NCI-H2227 (cell line): ENCODE results near the gene ULK2.
"Not testable (repeated sequence)": the region's sequence is repeated elsewhere in the genome, so short reads cannot be mapped to it uniquely, and the experiment has no call there.

Experiments
- DNase-seq: peaks from one replicate; lab custom pipeline; 2025; ENCODE audit not compliant: unreplicated experiment; lab: John Stamatoyannopoulos, UW

Gene ULK2

DNA sequence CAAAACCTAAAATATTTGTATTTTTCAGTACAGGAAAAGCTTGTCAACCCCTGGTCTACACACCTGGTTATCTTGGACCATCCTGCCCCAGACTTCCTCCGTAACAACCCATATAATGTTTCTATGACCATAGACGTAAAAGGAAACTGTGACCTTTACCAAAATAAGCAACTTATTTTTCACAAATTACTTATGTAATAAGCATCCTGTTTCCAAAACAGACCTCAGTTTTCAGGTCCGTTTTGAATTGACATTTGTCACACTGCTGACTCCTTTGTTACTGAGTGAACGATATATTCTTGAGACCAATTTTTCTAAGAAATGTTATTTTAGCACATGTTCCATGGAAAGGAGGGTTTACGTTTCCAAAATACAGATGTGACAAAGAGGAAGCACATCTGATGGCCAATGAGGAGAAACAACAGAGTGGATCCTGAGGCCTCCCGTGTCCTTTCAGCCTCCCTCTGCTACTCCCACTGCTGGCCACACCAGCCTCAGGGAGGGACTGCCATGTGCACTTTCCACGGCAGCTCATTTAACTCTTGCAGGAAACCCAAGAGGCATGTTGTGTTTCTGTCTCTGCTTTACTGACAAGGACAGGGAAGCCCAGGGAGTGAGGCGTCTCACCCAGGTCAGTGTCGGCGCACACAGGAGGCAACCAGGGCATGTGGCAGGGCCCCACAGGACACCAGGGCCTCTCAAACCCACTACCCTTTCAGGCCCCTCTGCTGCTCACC lies 99.5 kb downstream of the ULK2 start:
- no peak for DNase-seq

DNA sequence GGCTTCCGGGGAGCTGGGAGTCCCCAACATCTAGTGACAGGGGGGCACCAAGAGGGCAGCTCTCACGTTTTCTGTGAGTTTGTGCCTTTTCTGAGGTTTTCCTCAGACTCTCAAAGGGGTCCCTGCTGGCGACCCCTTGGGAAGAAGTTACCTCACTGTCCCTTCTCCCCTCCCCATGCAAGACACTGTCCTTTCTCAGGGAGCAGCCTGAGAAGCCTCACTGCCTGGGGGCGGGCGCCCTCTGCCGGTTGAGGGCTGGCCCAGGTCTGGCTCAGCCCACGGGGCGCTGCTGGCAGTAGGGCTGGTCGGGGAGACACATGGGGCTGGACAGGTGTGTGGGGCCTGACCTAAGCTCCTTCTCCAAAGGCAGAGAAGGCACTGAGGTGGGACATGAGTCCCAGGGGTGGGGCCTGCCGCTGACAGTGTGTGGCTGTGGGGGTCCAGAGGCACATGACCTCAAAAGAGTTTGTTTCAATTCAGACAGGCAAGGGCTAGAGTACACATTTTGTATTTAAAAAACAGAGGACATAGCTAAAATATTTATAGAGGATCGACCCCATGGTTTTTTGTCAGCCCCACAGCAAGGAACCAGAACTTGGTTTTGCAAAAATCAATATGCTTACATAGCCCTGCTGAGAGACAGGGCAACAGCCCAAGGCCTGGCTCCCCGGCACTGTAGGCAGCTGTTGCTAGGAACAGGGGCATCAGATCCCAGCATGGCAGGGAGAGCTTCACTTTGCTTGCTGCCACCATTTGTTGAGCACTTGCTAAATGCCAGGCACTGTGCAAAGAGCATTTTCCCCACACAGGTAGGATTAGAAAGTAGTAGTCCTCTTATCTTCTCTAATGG lies 101.1 kb downstream of the ULK2 start:
- peak; percentile 70 for DNase-seq

DNA sequence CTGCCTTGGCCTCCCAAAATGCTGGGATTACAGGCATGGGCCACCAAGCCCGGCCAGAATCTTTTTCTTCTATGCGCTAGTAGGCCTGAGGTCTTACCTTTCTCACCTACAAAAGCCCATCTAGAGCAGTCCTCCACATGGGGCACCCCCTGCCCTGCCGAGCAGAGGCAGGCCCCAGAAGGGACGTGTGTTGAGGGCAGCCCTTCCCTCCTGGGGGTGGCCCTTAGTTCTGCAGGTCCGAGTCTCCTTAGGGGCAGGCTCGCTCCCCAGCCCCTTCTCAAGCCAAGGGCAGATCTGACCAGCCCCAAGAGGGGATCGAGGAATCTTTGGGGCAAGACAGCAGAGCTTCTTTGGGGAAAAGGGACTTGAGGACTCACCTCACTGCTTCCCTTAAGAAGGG lies 101.7 kb downstream of the ULK2 start:
- DNase-seq = no peak

DNA sequence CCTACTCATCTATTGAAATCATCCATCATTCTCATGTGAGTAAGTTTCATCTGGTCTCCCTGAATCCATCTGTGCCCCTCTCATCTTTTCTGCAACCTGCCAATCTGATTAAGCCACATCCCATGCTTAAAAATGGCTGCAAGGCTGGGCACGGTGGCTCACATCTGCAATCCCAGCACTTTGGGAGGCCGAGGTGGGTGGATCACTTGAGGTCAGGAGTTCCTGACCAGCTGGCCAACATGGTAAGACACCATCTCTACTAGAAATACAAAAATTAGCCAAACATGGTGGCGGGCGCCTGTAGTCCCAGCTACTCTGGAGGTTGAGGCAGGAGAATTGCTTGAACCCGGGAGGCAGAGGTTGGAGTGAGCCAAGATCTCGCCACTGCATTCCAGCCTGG lies 103.7 kb downstream of the ULK2 start:
- not testable (repeated sequence) for DNase-seq

DNA sequence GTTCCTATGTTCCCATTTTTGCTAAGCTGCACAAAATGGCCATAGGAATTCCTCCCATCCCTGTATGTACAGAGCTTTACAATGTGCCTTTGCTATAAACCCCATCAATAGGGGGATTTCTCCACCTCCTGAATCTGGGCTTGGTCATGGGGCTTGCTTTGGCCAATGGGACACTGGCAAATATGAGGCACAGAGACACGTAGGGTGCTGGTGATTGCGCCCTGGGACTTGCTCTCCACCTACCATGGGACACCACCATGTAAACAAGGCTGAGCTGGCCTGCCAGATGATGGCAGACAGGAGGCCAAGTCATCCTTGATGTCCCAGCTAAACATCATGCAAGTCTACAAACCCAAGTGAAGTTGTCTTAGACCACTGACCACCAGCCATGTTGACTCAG lies 104.3 kb downstream of the ULK2 start:
- DNase-seq = no peak

DNA sequence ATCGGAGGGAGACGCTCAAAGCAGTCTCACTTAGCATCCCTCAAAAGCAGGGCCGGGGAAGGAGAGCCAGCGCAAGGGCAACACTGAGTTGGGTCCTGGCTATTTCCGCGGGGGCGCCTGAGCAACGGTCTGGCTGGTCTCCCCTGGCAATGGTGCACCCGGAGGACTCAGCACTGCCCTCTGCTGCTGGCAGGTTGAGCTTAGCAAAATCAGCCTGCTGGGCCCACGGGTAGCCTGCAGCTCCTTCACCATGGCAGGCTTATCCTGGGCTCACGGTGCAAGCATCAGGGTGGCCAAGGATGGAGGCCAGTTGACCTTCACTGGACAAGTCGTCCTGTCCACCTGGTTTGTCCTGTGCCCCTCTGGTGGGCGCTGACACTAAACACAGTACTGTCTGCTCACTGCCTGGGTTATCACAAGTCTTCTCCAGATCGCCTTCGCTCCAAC lies 105.2 kb downstream of the ULK2 start:
- peak; percentile 2 for DNase-seq

DNA sequence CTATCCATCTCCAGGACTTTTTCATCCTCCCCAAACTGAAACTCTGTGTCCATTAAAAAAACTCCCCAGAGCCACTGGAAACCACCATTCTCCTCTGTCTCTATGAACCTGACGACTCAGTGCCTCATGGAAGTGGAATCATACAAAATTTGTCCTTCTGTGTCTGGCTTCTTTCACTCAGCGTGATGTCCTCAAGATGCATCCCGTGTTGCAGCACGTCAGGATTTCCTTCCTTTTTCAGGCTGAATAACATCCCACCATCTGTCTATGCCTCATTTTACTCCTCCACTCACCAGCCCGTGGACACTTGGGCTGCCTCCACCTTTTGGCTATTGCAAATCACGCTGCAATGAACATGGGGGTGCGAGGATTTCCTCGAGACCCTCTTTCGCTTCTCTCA lies 107.0 kb downstream of the ULK2 start:
- no peak for DNase-seq

DNA sequence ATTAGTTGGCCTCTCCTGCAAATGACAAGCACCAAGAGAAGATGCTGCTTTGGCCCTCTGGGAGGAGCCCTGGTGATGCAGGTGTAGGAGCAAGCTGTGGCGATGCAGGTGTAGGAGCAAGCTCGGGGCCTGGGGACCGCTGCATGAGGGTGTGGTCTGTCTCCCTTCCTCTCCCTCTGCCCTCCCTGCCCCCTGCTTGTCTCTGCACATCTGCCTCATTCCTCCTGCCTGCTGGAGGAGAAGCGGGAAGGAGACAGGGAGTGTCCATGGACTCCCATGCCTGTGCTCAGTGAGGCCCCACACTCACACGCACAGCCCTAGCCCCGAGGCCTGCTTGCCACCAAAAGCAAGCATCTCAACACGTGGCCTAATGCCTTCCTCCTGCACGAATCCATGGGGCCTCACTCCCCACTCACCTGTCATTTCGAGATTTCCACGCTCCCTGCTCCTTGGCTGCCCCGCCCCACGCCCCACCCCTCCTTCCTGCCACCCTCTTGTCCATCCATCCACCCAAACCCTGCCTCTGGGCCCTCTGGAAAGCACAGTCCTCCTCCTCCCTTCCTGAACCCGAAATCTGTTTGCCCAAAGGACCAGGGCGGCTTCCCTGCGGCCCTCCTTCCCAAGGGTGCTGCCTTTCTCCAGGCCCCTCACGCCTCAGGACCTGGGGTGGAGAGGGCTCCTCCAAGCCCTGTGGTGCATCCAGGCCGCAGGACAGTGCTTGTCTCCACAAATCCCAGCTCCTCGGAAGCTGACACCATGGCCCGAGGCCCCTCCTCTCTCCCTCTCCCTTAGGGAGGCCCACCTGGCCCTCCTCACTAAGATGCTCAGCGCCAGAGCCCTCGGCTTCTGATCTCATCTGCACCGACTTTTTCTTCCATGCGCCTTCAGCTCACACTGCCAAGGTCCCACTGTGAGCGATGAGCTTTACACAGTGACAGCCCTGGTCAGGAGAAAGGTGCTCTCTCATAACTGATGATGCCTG lies 107.9 kb downstream of the ULK2 start:
- DNase-seq = no peak

DNA sequence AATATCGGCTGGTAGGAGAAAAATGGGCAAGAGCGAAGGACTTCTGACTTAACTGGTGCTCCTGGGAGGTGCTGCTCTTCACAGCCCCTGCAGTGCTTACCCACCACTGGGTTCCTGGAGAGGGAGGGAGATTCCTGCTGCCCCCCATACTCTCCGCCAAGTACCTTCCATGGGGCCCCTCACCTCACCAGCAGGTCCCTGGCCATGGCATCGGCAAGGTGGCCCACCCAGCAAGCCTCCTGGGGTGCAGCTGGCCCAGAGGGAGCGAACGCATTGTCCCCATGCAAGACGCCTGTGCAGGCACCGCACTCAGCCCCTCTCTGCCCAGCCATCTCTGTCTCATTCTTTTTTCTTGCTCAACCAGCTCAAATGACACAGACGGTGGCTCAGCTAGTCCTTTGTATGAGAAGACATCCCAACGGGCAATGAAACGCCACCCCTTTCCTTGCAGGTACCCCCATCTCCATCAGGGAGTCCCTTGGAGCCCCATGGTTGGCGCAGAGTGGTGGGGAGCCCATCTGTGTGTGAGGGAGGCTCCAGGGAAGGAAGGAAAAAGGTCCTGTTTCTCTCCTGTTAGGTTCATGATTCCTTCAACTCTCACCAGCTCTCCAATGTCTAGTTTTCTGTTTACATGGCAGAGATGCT lies 110.1 kb downstream of the ULK2 start:
- no peak for DNase-seq

DNA sequence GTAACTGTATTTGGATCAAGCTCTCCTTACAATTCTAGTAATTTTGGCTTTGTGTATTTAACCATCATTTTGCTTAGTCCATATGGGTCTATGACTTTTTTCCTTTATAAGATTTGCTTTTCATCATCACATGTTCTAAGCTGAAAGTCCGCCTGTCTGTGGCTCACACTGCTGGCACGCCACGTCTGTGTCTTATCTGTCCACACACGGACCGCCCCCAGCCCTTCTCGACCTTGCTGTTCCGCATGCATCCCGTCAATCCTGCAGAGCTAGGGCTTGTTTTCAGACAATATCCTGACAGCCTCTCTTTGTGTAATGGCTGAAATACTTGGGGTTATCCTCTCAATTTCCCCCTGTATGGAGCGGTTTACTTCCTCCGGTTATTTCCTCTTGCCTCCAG lies 111.2 kb downstream of the ULK2 start:
- DNase-seq = no peak

DNA sequence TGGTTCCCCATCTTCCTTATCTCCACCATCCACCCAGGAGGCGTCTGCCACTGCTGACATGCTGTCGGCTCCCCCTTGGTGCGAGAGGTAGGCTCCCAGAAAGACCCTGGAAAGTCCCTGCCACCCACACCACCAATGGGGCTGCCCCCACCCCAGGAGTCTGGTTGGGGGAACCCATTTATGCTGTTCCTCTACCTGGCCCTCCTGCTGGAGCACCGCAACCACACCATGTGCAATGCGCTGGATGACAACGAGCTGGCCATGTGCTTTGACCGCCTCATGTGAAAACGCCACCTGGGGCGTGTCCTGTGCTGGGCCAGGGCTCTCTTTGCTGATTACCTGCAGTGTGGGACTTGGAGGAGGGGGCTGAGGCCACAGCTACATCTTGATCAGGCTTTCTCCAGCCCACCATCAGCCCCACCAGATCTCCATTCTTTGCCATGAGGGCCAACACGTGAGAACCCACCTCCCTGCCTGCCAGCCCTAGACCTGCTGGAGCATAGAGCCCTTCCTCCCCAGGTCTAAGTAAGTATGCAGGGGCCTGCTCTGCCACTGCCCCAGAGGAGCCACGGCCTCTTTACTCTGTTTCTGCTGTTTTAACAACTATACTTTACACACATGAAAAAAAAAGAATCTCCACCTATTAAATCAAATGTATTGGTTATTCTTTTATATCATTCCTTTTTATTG lies 111.8 kb downstream of the ULK2 start:
- no peak for DNase-seq

DNA sequence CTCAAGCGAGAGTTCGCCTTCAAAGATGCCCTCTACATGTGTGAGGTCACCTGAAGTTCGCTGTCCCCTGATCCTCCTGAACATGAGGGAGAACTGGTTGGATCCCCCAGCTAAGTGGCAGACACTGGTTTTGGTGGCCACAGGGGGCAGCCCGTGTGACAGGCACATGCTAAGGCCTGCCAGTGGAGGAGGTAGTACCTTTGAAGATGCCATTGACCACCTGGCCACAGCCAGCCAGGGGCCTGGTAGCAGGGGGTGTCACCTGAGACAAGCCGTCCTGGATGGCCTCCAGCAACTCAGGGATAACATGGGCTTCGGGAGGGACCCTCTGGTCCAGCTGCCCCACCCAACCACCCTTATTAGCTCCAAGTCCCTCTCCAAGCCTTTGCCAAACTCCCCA lies 112.3 kb downstream of the ULK2 start:
- no peak for DNase-seq

DNA sequence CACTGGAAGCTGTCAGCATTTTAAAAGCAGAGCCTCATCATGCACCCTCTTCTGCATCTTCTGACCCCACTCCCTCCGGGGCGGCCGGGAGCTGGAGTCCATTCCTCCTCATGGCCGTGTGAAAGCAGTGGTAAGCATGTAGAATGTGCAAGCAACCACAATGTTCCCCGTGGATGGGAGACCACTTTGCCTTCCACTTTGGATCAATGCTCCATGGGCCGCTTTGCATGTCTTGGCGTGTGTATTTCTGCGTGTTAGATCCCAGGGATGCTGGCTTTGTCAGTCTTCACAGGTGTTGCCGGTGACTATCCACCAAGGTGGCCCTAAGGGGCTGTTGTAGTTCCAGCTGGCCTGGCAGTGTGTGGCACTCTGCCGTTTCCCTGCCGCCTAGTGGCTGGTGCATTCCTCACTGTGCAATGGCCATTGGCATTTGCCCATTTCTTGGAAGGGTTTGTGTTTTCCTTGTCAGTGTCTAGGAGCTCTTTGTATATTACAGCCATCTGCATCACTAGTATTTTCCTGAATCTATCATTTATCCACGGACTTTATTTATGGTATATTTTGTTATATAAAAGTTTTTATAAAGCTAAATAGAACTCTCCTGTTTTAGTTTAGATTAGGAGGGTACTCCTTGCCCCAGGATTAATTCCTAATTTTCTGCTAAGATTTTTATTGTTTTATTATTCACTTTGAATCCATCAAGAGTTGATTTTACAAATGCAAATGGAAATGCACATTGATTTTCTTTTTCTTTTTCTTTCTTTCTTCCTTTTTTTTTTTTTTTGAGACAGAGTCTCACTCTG lies 113.9 kb downstream of the ULK2 start:
- DNase-seq = peak; percentile 10

DNA sequence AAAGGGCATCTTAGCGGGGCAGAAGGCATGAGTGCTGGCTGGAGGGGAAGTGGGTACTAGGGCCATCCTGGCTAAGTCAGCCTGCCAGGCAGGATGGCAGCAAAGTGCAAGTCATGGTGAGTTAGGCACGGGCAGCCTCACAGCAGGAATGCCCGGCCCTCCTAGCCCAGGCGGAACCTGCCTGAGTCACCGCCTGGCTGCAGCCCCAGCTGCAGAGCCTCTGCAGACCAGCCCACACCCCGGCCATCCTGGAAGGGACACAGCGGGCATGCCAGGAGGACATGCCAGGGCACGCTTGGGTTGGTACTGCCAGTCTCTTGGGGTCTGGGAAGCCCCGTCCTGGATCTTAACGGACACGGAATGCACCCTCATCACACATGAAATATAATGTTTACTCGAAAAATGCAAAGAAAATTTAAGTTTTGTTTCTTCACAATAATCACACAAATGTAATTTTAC lies 114.7 kb downstream of the ULK2 start:
- DNase-seq = no peak

DNA sequence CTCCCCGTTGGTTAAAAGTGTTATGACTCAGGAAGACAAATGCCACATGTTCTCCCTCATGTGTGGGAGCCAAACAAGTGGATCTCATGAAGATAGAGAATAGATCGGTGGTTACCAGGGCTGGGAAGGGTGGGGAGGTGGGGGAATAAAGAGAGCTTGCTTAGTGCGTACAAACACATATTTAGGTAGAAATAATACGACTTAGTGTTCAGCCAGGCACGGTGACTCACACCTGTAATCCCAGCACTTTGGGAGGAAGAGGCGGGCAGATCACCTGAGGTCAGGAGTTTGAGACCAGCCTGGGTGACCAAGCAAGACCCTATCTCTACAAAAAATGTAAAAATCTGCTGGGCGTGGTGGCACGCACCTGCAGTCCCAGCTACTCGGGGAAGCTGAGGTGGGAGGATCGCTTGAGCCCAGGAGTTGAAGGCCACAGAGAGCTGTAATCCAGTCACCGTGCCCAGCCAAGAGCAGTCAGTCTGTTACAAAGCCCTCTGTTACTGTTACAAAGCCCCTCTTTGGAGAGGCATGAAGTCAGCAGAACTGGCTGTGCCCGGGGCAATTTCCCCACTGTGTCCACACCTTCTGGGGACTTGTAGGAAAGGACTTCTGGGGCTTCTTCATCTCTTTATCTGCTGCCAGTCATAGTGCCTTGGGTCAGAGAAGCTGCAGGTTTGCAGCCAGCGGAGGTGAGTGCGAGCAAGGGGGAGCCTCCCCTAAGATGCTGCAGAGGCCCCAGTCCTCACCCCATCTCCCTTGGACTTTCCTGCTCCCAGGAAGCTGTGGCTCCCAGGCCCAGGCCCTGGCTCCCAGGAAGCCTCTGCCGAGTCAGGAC lies 115.3 kb downstream of the ULK2 start:
- no peak for DNase-seq

DNA sequence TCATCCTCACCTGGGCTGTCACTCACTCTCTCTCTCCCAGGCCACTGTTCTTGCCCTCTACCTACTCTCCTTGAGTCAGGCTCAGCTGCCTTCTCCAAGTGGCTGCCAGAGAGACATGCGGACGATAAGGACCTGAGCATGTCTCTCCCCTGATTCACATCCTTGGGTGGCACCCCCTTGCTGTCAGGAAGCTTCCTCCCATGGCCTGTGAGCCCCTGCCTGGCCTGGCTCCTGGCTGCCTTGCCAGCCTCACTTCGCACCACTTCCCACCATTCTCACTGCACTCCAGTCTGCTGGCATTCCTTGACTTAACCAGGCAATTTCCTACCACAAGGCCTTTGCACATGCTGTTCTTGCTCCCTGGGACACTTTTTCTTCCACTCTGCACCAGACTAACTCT lies 116.9 kb downstream of the ULK2 start:
- no peak for DNase-seq

DNA sequence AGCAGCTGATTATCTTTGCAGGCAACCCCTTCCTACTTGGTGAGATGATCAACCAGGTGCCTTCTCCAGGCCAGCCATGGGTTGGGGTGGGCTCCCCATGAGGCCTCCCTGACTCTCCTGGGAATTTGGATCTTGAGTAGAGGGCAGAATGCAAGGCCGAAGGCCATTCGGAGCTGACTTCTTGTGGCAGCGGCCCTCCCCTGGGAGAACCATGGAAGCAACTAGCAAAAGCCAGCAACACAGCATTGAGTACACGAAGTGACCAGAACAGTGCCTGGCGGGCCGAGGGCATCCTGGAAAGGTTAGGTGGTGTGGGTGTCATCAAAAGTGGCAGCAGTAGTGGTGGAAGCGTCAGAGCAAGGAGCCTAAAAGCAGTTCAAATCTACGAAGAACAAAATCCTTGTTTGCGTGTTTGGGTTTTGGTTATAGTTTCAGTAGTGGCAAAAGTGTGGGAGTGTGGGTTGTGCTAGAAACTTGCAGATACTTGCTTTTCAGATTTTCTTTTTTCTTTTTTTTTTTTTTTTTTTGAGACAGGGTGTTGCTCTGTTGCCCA lies 117.6 kb downstream of the ULK2 start:
- DNase-seq = no peak

DNA sequence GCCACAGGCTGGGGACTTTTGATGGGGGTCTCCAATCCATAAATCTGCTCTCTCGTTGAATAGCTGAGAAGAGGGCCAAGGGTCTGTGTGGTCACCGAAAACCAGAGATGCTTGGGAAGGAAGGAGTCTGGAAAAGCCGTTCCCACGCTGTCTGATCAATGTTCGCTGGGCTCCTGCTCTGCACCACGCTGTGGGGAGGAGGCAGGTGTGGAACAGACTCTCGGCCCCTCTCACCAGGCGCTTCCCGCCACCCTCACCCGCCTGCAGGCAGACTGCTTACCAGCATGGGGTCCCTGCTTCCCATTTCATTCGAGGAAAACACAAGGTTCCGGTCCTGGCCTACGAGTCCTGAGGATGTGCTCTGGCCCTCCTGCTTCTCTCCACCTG lies 118.9 kb downstream of the ULK2 start:
- DNase-seq = no peak
